ENCODE results near the gene ZMYND8.
A peak's percentile ranks its signal among the peaks of the same experiment; 100 is the strongest.
"Not testable (repeated sequence)": the region's sequence is repeated elsewhere in the genome, so short reads cannot be mapped to it uniquely, and the experiment has no call there.

ZMYND8 gene

GRCh38 chr20:47201074-47201730, 155.3 kb downstream of the ZMYND8 start:
- no peak for DNase-seq

- no peak for DNase-seq
These were observed 157.4 kb downstream of the ZMYND8 start for GRCh38 chr20:47198996-47199552.

GRCh38 chr20:47198254-47198671, 158.2 kb downstream of the ZMYND8 start:
- no peak for DNase-seq

- DNase-seq = peak; percentile 55
These were observed 160.1 kb downstream of the ZMYND8 start for GRCh38 chr20:47196091-47197081.

- no peak for DNase-seq
These were observed 160.9 kb downstream of the ZMYND8 start for GRCh38 chr20:47195573-47195972.

GRCh38 chr20:47191956-47192355, 164.5 kb downstream of the ZMYND8 start:
- no peak for DNase-seq

- DNase-seq = no peak
These were observed 165.3 kb downstream of the ZMYND8 start for GRCh38 chr20:47191074-47191673.

GRCh38 chr20:47189060-47189459, 167.4 kb downstream of the ZMYND8 start:
- DNase-seq = no peak

GRCh38 chr20:47188540-47188939, 168.0 kb downstream of the ZMYND8 start:
- no peak for DNase-seq

- no peak for DNase-seq
These were observed 168.9 kb downstream of the ZMYND8 start for GRCh38 chr20:47187450-47188195.

- DNase-seq = no peak
These were observed 173.1 kb downstream of the ZMYND8 start for GRCh38 chr20:47183367-47183766.

- DNase-seq = no peak
These were observed 175.2 kb downstream of the ZMYND8 start for GRCh38 chr20:47181056-47181862.

GRCh38 chr20:47179267-47179666, 177.2 kb downstream of the ZMYND8 start:
- DNase-seq = no peak

GRCh38 chr20:47178851-47179250, 177.6 kb downstream of the ZMYND8 start:
- no peak for DNase-seq

- no peak for DNase-seq
These were observed 178.2 kb downstream of the ZMYND8 start for GRCh38 chr20:47178277-47178676.

- DNase-seq = not testable (repeated sequence)
These were observed 180.3 kb downstream of the ZMYND8 start for GRCh38 chr20:47176217-47176616.

GRCh38 chr20:47175493-47175892, 181.0 kb downstream of the ZMYND8 start:
- DNase-seq = no peak

- no peak for DNase-seq
These were observed 181.8 kb downstream of the ZMYND8 start for GRCh38 chr20:47174456-47175243.

GRCh38 chr20:47173596-47174216, 182.8 kb downstream of the ZMYND8 start:
- no peak for DNase-seq

GRCh38 chr20:47172579-47172978, 183.9 kb downstream of the ZMYND8 start:
- DNase-seq = no peak
